Heart left ventricle (tissue), 13 donors: ENCODE data around the gene LIN37.

Source experiments
- CTCF ChIP-seq, 12 donors: fragments of 200-600 bp; sonication (generic) in 4 of 12; IDR thresholded peaks; one replicate each; pipeline versions ENCODE4 v1.5.0 to v1.8.0; 2018 to 2022; ENCODE audit warnings: antibody characterized with exemption in 12 of 12, mild to moderate bottlenecking in 5 of 12
- POLR2A ChIP-seq, 2 donors: fragments of 450-650 bp; IDR thresholded peaks; one replicate each; pipeline ENCODE4 v1.6.1; 2017; ENCODE audit warnings: antibody characterized with exemption in 2 of 2, mild to moderate bottlenecking in 2 of 2, moderate library complexity in 2 of 2
- donor health status: ischemic (EF 13 %, LVEDD 7.1; RV severe dilation, severe dysfunction).
- donor health status: DM: no; HTN: yes; CAD: no.
- donor health status: DM: no; HTN: no; CAD: no.
- donor health status: ischemic (EF 25% LVEDD 6.9; RV normal size, moderate dysfunction).
- donor health status: ischemic (EF 25% LVEDD 5.7; RV mildly dilated, moderate dysfunction).
- donor health status: ischemic (EF 35%, LVEDD 5.7; RV mildly dilated, moderate dysfunction).
- donor health status: nonischemic (EF 11% LVEDD 7.7; RV severe dilation, severe dysfunction).
- donor health status: DM: yes; HTN: yes; CAD: no.
- donor health status: PGD.
- donor health status: ischemic (EF 29% LVEDD 5.4; RV normal size, mild dysfunction).
- donor health status: nonischemic (EF 23%, LVEDD 6.1; RV moderate dilation, normal function).

- no peak for TF ChIP-seq POLR2A (IDR thresholded peaks at IDR 0.05)
- no peak for TF ChIP-seq CTCF (IDR thresholded peaks at IDR 0.05)
Measured at GRCh38 chr19:35766571-35767104, 18.3 kb downstream of the LIN37 start.
